HG02840 (cell line): Measurements from ENCODE around the gene IRX5.

ENCODE experiments used
- ATAC-seq: cut with Tn5 transposase; IDR thresholded peaks from one replicate; pipeline ENCODE4 v1.9.1; 2021; ENCODE audit warnings: mild to moderate bottlenecking, moderate library complexity, moderate number of reproducible peaks; ENCODE audit not compliant: unreplicated experiment, low FRiP score

Gene IRX5

DNA sequence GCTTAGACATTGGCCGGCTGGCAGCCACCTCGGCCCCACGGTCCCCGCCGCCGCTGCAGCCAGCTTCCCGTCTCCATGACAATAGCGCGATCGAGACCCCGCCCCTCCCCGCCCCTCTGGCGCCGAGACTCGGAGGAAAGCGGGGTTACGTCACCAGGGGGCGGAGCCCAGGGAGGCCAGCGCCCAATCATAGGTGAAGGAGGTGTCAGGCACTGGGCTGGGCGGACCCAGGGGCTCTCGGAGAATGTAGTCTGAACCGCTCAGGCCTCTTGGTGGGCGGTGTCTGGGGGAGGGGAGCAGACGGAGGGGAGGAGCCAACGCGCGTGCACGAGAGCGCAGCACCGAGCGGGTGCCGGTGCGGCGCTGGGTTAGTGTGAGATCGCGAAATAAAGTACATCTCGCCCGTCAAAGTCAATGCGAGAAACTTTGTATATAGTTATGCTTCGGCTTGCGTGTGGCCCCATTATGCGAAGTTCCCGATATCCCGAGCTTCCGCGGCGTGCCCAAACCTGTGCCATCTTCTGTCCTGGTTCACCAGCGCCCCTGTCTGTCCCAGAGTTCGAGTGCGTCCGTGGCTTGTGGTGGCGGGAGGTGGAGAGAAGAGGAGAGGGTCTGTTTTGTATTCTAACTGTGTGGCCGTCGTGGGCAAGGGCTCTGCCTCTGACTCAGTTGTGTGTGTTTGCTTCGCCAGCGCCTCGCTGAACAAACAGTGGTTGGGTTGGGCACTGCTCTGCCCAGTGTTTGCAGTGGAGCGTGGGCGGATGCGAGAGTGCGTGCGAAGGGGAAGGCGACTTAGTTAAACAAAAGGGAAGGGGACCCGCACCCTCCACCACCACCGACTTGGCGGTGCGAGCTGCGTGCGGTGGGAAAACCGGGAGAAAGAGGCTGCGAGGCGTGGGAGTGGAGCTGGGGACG, 1.3 kb upstream of the IRX5 start:
- ATAC-seq, result peak; percentile 78

- ATAC-seq, result no peak
Observed at GRCh38 chr16:54930869-54931119, 129 bp downstream of the IRX5 start.

DNA sequence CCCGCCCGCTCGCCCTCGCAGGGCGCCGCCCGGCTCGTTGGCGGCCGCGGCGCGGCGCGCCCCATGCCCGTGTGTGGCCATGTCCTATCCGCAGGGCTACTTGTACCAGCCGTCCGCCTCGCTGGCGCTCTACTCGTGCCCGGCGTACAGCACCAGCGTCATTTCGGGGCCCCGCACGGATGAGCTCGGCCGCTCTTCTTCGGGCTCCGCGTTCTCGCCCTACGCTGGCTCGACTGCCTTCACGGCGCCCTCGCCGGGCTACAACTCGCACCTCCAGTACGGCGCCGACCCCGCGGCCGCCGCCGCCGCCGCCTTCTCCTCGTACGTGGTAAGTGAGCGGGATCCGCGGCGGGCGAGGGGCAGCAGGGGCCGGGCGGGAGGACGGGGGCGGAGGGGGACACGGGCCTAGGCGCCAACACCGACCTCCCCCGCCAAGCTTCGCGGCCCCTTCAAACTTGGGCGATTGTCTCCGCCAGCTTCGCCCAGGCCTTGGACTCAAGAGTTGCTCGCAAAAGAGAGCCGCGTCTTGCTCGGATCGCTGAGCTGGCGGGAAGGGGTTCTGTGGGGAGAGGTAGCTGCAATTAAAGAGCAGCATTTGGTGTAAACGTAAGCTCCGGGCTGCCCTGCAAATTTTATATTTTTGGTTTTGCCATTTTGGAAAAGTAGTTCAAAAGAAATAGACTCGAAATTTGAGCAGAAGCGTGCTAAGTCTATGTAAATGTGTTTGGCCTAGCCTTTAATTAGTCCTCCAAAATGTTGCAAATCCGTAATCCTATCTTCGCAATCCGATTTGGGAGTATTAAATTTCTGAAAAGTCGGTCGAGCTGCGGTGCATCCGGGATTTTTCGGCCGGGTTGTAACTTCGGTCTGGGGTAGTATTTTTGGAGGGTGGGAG, 702 bp downstream of the IRX5 start:
- no peak for ATAC-seq

DNA sequence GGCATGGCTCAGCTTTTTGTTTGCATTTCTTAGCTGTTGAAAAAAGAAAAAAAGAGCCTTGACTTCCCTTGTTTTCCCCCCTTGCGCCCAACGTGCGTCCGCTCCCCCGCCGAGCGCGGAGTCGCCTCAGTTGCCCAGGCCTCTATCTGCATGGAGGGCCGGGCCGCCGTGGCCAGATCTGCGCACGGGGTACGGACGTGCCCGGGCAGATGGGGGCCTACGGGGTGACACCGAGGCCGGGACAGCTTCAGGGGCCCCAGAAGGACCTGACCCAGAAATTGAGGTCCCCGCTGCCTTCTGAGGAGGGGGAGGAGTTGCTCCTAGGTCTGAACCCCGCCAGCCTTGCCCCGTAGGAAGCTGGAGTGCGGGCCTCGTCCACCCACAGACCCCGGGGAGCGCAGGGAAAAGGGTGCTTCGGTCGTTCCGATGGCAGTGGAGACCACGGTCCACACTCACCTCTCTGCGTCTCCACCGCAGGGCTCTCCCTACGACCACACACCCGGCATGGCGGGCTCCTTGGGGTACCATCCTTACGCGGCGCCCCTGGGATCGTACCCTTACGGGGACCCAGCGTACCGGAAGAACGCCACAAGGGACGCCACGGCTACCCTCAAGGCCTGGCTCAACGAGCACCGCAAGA, 1.5 kb downstream of the IRX5 start:
- ATAC-seq, result no peak

DNA sequence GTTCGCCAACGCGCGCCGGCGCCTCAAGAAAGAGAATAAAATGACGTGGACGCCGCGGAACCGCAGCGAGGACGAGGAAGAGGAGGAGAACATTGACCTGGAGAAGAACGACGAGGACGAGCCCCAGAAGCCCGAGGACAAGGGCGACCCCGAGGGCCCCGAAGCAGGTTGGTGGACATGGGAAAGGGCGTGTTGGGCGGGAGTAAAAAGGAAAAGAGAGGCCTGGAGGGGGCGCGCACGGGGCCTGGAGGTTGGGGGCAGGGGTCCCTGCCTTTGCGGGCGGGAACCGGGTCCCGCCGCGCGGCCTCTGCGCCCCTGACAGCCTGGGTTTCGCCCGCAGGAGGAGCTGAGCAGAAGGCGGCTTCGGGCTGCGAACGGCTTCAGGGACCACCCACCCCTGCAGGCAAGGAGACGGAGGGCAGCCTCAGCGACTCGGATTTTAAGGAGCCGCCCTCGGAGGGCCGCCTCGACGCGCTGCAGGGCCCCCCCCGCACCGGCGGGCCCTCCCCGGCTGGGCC, 2.1 kb downstream of the IRX5 start:
- ATAC-seq, result no peak

DNA sequence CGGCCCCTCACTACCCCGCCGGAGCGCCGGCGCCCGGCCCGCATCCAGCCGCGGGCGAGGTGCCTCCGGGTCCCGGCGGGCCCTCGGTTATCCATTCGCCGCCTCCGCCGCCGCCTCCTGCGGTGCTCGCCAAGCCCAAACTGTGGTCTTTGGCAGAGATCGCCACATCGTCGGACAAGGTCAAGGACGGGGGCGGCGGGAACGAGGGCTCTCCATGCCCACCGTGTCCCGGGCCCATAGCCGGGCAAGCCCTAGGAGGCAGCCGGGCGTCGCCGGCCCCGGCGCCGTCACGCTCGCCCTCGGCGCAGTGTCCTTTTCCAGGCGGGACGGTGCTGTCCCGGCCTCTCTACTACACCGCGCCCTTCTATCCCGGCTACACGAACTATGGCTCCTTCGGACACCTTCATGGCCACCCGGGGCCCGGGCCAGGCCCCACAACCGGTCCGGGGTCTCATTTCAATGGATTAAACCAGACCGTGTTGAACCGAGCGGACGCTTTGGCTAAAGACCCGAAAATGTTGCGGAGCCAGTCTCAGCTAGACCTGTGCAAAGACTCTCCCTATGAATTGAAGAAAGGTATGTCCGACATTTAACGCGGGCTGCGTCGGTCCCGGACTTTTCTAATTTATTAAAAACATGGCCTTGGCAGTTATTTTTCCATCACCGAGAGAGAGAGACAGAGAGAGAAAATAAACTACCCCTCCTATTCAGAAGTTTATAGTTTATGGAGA, 2.8 kb downstream of the IRX5 start:
- no peak for ATAC-seq

GRCh38 chr16:54934481-54935265, 4.0 kb downstream of the IRX5 start:
- no peak for ATAC-seq

DNA sequence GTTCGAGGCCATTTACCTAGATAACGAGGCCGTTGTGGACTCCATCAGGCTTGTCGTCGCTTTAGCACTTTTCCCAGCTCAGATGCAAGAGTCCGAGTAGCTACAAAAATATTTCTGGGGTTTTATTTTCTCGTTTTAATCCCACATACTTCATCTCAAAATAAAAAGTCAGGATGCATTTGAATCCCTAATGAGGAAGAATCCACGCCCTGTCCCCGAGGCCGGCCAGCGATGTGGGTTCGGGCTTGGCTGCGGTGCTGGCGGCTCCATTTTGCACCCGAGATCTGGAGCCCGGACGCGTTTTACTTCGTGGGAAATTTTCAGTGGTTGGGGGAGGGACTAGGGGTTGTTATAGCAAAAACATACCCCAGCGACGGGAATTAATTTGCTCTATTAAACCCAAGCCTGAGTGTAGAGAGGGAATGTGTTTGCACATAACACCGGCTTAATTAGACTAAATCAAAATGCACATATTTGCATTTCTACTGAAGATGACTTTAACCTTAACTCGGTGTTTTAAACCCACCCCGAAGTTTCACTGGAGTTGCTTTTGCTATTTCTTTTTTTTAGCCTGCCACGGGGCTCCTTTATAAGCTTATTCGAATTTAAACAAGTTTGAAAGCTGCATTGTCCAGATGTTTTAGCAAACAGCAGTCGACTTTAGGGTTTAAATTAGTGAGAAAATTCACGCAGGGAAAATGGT, 4.8 kb downstream of the IRX5 start:
- ATAC-seq, result no peak

GRCh38 chr16:54936201-54936978, 5.7 kb downstream of the IRX5 start:
- no peak for ATAC-seq

DNA sequence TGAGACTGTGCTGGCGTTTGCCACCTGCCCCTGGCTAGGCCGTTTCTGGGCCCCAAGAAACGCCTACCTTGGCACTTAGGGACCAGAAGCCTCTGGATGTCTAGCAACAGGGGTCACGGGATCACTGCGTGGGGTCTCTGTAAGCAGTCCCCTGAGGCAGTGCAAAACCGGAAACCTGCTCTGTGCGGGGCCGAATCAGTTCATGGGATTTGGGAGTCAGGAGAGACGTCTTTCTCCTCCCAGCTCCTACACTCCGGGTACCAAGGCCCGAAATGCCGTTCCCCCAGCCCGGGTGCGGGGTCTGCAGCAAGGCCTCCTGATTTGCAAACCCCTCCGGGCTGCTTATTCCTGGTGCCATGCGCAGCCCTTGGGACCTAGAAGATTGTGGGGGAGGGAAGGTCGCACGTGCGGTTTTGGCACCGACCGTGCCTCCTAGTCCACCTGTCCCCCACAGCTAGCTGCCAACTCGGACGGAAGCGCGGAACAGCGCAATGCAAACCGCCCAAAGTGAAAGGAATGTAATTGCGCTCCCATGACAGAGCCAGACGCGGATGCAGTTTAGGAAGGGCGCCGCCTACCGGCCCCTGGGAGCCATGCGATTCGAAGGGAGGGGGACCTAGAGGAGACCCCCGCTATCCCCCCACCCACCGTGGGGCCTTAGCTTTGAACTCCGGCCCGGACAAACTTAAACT, 6.5 kb downstream of the IRX5 start:
- no peak for ATAC-seq

DNA sequence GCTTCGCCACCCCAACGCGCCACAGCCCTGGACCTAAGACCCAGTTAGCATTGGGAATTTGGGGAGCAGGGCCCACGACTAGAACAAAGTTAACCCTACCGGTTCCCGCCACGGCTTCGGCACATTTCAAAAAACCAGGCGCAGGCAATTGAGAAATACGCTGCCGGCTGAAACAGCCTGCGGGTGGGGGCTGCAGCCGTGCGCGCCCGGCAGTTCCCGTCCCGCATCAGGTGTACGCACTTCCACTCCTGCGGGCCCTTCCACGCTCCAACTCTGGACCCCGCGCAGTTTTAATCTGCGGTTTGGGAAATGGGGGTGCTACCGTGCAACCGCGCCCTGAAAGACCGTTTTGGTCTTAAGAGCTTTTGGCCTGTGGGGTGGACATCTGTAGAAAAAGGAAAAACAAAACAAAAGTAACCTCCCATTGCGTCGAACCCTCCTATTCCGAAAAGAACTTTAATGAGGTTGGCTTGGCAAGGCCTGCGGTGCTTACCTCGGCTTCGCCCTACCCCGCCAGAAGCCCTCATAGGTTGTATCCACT, 7.1 kb downstream of the IRX5 start:
- ATAC-seq, result no peak

DNA sequence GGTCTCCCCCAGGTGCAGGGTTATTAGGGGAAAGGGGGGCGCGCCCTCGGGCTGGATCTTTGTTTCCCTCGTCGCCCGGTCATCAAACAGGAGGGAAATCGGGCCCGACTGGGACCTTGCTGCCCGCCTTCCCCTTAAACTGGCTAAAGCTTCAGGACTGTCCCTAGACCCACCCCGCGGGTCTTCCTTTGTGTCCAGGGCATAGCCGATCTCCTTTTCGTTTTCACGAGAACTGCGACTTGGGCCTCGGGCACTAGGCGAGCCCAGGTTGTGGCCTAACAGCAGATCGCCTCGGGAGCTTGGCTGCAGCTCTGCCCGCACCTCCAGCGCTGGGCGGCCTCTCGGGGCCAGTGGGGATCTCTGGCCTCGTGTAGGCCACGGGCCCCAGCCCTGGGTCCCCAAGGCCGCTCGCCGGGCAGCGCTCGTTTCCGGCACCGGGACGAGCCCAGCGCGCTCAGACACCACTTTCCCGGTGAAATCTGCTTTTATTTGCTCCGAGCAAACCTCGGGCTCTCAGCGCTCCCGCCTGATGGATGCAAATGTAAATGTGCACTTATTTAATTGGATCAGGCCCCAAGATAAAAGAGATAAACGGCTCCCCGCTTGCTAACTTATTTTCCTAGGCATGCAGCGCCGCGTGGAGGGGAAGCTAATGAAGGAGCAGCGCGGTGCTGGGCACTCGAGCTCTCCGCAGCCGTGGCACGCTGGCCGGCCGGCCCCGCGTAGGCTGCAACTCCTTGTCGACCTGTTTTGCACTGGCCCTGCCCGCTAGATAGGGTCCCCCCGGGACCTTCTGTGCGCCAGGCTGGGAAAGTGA, 7.8 kb downstream of the IRX5 start:
- ATAC-seq, result no peak

GRCh38 chr16:54939029-54939346, 8.3 kb downstream of the IRX5 start:
- no peak for ATAC-seq

- no peak for ATAC-seq
Observed at GRCh38 chr16:54939510-54940278, 9.0 kb downstream of the IRX5 start.

- no peak for ATAC-seq
Observed at GRCh38 chr16:54940279-54940604, 9.6 kb downstream of the IRX5 start.

DNA sequence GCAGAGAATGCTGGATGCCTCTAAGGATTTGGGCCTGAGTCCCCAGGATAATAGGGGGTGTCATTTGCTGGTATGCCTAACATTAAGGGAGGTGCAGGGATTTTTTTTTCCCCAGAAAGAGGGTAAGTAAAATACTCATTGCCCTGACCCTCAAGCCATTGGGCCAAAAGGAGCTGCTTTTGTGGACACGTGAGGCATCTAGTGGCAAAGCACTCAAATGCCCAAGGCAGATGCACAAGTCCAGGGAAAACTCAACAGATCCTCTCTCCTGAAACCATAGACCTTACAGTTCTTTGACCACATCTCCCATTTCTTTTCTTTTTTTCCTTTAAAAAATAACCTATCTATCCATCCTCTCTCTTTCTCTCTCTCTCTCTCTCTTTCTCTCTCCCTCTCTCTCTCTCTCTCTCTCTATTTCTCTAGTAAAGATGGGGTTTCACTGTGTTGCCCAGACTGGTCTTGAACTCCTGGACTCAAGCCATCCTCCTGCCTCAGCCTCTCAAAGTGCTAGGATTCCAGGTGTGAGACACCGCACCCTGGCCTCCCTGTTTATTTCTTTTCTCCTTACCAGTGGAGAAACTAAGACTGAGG, 11.8 kb downstream of the IRX5 start:
- no peak for ATAC-seq
